DMS114 treated with DMSO at 0.1 percent for 48 hours (cell line): ENCODE results near the gene CALML5.

Experiments
- DNase-seq: peaks from one replicate; lab custom pipeline; 2025; ENCODE audit not compliant: unreplicated experiment; lab: John Stamatoyannopoulos, UW

CALML5 gene

DNA sequence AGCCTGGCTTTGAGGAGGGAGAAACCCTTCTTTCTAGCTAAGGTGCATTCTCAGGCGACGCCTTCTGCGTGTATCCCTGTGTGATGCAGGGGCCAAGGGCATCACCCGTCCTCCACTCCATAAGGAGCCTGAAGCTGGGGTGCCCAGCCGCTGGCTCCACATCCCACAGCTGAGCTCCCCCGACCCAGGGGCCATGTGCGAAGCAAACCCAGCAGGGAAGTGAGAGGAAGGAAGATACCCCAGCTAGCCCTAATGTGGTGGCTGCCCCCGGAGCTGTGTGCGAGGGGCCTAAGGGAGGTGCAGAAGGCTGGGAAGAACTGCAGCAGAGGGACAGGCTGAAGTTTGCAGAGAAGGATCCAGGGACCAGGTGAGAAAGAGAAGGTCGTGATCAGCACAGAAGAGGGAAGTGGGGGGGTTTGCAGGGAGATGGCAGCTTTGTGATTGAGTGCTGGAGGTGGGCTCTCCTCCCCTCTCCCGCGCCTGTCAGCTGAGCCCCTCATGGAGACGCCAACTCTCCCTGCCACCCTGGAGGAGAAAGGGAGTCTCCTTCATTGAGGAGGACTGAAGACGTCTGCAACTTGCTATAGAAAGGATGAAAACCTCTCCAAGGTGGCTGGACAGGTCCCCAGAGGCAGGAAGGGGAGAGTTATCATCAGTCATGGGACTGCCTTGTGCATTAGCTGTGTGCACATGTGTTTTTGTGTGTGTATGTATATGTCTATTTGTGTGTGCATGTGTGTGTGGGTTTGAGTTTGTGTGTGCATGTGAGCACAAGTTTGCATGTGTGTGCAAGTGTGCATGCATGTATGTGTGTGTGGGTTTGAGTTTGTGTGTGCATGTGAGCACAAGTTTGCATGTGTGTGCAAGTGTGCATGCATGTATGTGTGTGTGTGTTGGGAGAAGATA, 3.5 kb upstream of the CALML5 start:
- DNase-seq, result no peak

DNA sequence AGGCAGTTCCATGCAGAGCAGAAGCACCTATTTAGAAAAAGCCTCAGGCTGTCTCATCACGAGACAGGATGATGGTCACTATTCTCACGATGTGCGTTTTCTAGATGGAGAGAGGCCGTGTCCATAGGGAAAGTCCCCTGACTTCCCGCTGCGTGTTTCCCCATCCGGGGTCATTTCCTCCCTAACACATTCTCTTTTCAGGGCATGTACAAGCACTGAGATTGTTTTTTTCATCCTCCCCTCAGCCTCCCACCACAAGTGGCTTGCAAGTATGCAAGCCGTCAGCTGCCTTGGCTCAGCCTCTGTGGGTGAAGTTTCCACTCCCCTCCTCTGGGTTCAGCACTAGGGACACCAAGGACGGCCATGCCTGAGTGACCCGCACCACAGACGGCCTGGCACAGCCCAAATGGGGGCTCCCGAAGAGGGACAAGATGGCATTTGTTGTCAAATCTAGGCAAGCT, 2.7 kb upstream of the CALML5 start:
- no peak for DNase-seq

DNA sequence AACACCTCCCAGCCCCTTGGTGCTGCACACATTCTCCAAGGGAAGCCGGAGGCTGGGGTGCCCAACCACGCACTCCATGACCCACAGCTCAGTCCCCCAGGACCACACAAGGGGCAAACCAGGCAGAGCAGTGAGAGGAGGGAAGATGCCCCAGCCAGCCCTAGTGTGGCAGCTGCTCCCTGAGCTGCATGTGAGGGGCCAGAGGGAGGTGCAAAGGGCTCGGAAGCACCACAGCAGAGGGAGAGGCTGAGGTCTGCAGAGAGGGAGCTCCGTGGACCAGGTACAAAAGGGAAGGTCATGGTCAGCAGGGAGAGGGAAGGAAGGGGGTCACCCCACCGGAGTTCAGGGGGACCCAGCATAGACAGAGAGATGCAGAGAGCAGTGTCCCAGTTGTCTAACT, 1.5 kb upstream of the CALML5 start:
- no peak for DNase-seq

DNA sequence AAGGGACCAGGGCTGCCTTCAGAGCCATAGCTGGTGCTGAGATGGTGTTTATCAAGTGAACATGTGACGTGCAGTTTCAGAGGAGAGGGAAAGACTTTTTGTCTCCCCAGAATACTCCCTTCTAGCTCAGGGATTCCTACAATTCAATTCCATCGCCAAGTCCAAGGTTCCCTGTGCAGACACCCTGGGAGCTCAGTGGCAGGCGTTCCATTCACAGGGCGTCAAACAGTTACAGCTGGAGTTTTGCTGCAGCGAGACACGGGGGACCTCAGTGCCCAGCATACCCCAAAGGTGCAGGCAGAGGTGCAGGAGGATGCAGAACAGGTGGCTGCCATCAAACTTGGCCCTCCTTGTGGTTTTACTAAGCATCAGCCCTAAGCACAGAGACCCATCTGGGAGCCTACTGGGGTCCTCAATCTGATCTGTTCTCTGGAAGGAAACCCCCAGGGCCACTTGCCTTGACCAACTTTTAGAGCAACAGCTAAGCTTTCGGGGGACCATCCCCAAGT, 846 bp upstream of the CALML5 start:
- no peak for DNase-seq

DNA sequence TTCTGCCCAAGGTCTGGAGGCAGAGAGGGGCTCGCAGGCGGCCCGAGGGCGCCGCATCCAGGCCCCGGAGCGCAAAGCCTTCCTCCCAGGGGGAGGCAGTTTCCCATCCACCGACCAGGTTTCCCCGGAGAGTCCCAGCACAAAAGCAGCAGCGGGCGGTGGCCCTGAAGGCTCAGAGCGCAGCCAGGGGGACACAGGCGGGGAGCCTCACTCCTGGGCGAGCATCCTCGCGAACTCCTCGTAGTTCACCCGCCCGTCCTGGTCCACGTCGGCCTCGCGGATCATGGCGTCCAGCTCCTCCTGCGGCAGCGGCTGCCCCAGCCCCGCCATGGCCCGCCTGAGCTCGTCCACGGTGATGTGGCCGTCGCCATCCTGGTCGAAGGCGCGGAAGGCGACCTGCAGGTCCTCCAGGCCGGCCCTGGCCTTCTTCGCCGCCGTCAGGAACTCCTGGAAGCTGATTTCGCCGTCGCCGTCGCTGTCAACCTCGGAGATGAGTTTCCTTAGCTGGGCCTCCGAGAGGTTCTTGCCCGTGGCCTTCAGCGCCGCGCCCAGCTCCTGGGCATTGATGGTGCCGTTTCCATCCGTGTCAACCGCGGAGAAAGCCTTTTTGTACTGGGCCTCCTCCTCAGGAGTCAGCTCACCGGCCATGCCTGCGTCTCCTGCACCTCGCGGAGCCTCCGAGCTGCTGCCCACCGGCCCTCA, 428 bp downstream of the CALML5 start:
- DNase-seq, result no peak

DNA sequence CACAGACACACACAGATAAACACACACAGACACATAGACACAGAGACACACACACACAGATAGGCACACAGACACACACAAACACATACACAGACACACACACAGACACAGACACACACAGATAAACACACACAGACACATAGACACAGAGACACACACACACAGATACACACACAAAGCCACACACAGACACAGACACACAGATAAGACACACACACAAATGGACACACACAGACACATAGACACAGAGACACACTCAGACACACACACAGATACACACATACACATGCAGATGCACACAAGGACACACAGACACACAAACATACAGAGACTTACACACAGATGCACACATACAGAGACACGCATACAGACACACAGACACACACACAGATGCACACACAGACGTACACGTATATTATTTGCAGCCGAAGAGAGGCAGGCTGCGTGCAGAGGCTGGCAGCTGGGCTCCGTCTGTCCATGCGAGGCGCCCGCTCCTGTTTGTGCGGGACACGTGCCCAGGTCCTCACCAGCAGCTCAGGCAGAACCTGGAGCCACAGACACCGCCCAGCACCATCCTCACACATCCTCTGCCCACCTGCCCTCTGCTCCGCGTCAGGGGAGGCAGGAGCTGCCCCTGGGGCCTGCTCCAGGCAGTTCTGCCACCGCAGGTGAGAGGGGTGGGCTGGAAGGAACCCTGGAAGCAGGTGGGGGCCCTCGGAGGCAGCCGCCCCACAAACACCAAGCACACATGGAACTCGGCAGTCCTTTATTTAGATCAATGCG, 1.2 kb downstream of the CALML5 start:
- no peak for DNase-seq

DNA sequence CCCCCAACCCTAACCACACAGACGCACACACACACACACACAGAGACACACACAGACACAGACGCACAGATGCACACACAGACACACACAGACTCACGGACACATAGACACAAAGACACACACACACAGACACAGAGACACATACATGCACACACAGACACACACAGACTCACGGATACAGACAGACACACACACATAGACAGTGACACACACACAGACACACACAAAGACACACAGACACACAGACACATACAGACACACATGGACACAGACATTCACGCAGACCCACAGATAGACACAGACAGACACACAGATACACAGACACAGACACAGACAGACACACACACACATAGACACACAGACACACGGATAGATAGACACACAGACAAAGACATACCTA, 2.1 kb downstream of the CALML5 start:
- DNase-seq, result no peak

DNA sequence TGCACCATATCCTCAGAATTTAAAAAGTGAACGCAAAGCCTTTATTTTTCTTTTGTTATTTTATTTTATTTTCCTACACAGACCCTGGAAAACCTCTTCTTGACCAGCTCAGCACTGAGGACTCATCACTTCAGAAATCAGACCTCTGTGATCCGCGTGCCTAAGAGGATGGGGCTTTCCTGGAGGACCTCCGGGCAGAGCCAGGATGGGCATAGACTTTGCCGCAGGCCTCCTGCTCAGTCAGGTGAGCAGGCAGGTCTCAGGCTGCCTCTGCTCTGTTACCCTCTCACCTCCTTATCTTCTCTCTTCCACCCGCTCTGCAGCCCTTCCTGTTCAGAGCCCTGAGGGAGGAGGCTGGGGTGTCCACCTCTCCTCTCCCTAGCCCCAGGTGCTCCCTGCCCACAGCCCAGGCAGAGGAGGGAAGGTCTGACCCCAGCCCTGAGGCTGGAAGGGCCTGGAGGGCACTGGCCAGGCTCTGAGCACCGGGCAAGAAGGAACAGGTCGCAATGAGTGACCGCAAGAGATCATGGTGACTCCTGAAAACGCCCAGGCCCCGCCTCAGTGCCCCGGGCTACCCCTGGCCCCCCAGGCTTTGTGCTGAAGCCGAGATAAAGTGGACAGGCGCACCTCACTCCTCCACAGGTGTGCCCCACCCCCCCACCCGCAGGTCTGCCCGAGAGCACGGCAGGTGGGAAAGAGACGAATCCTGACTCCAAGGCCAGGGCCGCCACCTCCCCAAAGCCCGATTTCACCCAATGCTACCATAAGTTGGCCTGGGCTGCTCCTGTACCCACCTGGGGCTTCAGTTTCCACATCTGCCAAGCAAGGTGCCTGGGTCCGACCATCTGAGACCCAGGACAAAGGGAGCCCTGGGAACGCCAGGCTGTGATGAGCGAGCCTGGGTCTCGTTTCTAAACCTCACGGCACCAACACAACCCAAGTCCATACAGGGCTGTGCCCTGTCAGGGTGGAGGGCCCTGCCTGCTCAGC, 2.8 kb downstream of the CALML5 start:
- DNase-seq, result no peak

DNA sequence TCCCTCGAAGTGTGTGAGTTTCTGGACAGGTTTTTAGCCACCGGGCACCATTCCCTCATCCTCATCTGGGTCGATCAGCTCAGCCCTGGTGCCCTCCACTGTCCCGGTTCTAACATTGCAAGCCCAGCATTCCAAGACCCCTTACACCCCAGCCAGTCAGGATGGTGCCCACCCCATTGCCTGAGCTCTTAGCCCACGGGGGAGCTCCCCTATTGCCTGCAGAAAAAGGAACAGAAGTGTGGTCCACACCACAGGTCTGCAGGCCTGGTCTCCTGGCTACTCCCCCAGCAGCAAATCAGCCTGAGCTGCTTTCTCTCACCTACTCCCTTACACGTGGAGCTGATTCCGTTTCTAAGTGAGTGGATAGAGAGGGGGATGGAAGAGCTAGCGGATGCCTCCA, 4.8 kb downstream of the CALML5 start:
- DNase-seq, result no peak

DNA sequence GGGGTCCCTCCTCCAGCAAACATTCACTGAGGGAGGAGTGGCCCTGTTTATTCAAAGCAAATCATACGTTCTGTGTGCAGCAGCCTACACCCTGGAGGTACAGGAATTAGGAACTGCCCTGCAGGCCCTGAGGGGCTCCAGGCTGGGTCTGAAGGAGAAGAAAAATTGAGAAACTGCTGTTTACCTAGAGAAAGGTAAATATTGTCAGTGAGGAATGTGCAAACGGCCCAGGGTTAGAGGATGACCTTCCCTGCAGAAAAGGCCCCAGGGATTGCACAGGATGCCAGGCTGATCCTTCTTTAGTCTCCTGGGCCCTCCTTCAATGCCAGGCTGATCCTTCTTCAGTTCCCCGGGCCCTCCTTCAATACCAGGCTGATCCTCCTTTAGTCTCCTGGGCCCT, 5.7 kb downstream of the CALML5 start:
- no peak for DNase-seq

DNA sequence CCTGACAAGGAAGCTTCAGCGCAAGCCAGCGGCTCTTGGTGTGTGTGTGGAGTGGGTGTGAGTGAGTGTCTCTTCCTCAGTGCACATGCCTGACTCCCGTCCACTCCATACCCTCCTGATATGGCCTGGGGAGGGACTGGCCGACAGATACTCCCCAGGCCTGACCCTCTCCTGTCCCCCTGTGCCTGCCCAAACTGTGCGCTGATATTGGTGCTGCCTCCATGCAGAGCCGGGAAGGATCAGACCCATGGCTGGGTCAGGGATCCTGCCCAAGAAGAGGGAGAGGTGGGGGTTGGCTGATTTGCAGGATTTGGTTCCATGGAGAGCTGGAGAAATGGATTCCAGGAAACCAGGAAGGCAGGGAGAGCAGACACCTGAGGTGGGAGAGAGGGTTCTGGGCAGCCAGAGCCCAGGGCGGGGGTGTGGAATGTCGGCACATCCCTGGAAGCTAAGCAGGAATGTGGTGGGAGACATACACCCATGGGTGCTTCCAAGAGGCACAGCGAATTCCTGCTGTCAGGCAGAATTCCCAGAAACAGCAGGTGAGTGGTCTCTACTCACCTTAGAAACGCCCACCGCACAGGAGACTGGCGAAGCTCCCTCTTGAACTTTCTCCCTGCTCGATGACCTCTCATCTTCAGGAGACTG, 6.3 kb downstream of the CALML5 start:
- DNase-seq, result no peak

DNA sequence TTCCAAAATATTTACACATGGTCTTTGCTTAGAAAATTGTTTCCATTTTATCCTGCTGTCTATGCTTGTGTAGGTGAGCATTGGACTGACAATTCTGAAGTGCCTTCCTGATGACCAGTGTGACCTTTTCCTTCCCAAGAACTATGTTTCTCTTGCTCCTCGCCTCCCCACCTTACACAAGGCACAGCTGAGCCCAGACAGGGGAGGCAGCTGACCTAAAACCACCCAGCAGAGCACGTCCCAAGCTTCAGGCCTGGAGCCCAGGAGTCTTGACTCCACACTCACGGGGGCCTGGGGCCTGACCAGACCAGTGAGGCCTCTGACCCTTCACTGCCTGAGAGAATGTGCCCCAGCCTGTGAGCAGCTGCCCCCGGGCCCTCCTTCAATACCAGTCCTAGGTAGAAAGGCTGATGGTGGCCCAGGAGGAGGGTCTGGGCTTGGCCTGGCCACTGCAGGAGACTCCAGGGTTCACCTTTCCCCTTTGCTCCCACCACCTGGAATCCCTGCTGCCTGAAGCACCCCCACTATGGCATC, 7.0 kb downstream of the CALML5 start:
- no peak for DNase-seq

DNA sequence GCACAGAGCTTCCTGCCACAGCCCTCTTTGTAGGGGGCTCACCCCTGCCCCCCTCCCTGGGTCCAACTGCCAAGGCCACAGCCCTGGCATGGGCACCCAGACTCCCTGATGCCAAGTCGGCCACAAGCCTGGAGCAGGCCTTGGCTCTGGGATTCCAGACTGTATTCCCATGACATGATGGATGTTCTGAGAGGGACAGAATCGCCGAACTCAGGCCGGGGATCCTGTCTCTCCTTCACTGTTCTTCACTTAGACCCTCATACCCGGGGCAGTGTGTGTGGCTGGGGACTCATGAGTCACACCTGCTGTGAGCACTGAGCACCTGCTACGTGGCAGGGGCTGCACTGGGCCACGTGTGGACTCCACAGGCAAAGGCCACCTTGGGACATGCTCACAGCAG, 7.9 kb downstream of the CALML5 start:
- no peak for DNase-seq

DNA sequence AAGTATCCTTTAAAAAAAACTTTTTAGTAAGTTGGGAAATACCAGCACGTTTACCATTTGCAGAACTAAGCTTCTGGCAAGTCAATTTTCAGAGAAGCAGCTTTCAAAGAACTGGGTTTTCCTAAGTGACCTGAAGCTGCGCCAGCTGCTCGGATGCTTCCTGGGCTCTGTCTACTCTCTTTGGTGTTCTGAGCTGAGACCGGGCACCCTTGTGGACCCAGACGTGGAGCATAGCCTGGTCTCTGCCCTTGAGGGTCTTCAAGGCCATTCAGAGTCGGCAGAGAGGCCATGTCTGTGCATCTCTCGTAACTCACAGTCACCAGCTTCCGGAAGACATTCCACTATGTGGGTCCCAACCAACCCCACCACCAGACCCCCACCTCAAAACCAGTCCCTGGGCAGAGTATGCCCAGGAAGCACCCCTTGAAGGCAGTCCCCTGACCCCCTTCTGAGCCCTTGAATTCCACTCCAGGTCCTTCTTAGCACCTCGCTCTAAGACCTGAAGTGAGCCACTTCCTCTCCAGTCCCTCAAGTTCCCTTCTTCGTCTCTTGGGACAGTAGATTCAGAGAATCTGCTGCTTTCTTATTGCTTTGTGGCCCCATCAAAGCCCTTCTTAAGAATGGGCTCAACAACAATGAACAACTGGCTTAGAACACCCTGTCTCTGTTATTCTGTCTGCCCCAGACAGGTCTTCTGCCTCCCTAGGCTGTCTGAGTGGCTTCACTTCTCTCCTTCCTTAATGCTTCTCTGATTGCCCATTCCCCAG, 8.5 kb downstream of the CALML5 start:
- no peak for DNase-seq

DNA sequence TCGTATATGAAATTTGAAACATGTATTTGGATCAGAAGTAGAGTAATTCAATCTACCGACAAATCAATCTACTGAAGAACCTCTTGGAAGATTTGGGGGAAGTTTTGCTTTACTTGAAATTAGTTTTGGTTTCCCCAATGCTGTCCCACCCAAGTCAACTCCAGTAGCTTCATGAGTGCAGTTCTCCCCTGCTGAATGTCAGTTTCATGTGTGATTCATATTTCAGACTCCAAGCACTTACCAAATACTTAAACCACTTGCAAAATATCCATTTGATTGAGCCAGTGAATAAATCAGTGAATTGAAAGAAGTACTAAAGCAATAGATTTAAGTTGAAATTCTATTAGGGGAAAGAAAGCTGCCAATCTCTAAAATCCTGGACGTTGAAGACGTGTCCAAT, 9.3 kb downstream of the CALML5 start:
- DNase-seq, result no peak

DNA sequence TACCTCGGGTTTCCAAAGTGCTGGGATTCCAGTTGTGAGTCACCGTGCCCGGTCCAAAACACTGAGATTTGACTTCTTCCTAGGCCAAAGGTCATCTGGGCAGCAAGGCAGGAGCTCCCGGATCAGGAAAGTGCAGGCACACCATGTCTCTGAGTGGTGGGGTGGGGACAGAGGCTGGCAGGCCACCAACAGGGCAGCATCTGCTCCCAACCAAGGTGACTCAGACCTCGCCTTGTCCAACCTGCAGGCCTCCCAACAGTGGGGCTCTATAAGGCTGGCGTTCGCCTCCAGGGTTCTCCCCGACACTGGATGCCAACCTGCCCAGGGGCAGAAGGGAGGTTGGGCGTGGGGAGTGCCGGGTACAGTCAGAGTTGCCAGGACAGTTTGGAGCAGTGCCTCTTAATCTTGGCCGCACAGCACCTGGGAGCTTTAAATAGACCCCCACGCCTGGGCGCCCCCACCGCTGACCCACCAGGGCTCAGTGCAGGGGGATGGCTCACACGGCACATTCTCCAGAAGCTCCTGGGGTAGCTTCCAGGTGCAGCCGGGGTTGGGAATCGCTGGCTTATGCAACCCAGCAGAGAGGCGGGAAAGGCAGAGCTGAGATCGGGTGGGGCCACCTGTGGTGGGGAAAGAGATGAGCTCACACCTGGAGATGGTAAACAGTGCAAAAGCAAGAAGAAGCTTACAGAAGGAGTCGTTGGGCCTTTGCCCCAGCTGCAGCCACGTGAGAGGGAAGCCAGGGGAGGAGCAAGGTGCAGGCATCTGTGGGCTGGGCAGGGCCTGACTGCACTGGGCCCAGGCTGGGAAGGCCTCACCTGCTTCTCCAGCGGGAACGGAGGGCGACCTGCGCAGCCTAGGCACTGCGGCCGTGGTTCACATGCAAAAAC, 10.9 kb downstream of the CALML5 start:
- no peak for DNase-seq

DNA sequence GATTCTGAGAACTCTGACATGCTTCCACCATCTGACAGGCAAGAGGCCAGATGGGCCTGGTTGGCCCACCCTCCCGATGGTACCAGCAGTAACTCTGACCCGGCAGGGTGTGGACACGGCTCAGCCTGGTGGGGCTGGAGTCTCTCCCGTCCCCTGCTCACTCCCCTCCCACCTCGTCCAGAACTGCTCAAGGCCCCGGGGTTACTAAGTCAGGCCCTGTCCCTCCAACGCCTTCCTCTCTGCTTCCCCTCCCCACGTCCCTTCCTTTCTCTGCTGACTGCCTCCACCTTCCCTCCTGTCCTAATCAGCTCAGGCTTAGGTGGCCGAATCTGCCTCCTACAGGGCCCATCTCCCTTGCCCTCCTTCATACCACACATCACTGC, 12.5 kb downstream of the CALML5 start:
- DNase-seq, result no peak
